Adrenal gland (tissue), 12 donors: ENCODE data around the gene NFRKB. TPM values are rescaled to one million over a fixed set of nuclear protein-coding genes. Genes with fewer than 3 reads are reported as not detected.

ENCODE experiments used
- DNase-seq, 7 donors: peaks; one replicate each; pipeline ENCODE4 v3.0.0-alpha.2; 2019 to 2020
- H3K27ac ChIP-seq, 5 donors: fragments of 200-600 bp; sonication (generic) in 4 of 5; 1 replicate in 3 of 5; 2 replicates in 2 of 5; pipeline versions ENCODE4 v1.5.1 to v1.8.0; 2016 to 2020; ENCODE audit warnings: mild to moderate bottlenecking in 1 of 5
- H3K27me3 ChIP-seq: fragments of 200-600 bp; 2 replicates; pipeline ENCODE4 v1.8.0; 2021
- H3K36me3 ChIP-seq, 2 donors: fragments of 200-600 bp; replicated peaks in 1 of 2; 1 replicate in 1 of 2; 2 replicates in 1 of 2; pipeline versions ENCODE4 v1.5.1 to v1.8.0; 2018 to 2022
- H3K4me1 ChIP-seq, 2 donors: fragments of 200-600 bp; replicated peaks in 1 of 2; 1 replicate in 1 of 2; 2 replicates in 1 of 2; pipeline versions ENCODE4 v1.5.1 to v1.8.0; 2018 to 2021
- H3K4me3 ChIP-seq, 4 donors: fragments of 200-600 bp; sonication (generic) in 3 of 4; one replicate each; pipeline ENCODE4 v1.5.1; 2016 to 2018
- H3K9me3 ChIP-seq, 3 donors: fragments of 200-600 bp; sonication (generic) in 1 of 3; replicated peaks in 1 of 3; 1 replicate in 2 of 3; 2 replicates in 1 of 3; pipeline versions ENCODE4 v1.5.1 to v1.8.0; 2016 to 2021
- POLR2A ChIP-seq, 2 donors: fragments of 450-650 bp; IDR thresholded peaks; one replicate each; pipeline ENCODE4 v1.6.1; 2017; ENCODE audit warnings: antibody characterized with exemption in 2 of 2, mild to moderate bottlenecking in 2 of 2, moderate library complexity in 1 of 2
- WGBS, 4 donors: extraction: QIAGEN DNeasy Blood & Tissue Kit in 2 of 4; methylation state at CpG; one replicate each; pipeline versions ENCODE4 v1.1.5 to v1.1.7; 2013 to 2017; 5-methylcytosine and 5-hydroxymethylcytosine counted together
- intact Hi-C, 2 donors: fragments of 100-400 bp; cut with DNase I; formaldehyde crosslinking; loops; one replicate each; pipeline versions ENCODE4 v1.14.1 to v1.15.0; 2022 to 2023
- polyA plus RNA-seq, 3 donors: library from polyadenylated mRNA; stranded (reverse); fragments of 200-250 nt in 2 of 3; fragments of 350-450 nt in 1 of 3; fragmentation: Illumina TruSeq in 1 of 3; extraction: RNeasy Lipid Tissue Mini Kit (QIAGEN cat#74804) in 1 of 3; gene quantifications; one replicate each; pipeline ENCODE4 v1.2.3, GENCODE V29; 2013 to 2014
- total RNA-seq, 9 donors: library from RNA; depleted of rRNA in 4 of 9; stranded (reverse); fragments of >200 nt in 4 of 9; fragments of 120-200 nt in 1 of 9; fragmentation: NEBNext Ultra II Directional in 1 of 9; extraction: Animal tissue kit (Norgen Biotek cat#: 25700) in 1 of 9; gene quantifications; one replicate each; pipeline versions ENCODE4 v1.1.0 to v1.2.4, GENCODE V29; 2013 to 2023
- TF ChIP-seq, protein P1 (sequence below), 6 experiments: fragments of 450-650 bp in 4 of 6; fragments of 200-600 bp in 2 of 6; sonication (generic) in 1 of 6; IDR thresholded peaks; 1 replicate in 5 of 6; 2 replicates in 1 of 6; pipeline versions ENCODE4 v1.5.1 to v1.8.0; 2016 to 2021; ENCODE audit warnings: antibody characterized with exemption in 6 of 6, mild to moderate bottlenecking in 2 of 6, moderate library complexity in 1 of 6
- donor health status: healthy with polysubstance abuse.
- donor health status: Bipolar disorder and iron deficiency.
- donor health status: DM: yes; HTN: yes; CAD: no.
- donor health status: DM: no; HTN: no; CAD: no.
- donor health status: DM: no; HTN: no; CAD: no.
- donor health status: DM: yes; HTN: yes; CAD: no.

Gene NFRKB
- total and polyA plus RNA-seq, 12 donors: 8.7 to 30.2 (median 21.0) TPM

DNA sequence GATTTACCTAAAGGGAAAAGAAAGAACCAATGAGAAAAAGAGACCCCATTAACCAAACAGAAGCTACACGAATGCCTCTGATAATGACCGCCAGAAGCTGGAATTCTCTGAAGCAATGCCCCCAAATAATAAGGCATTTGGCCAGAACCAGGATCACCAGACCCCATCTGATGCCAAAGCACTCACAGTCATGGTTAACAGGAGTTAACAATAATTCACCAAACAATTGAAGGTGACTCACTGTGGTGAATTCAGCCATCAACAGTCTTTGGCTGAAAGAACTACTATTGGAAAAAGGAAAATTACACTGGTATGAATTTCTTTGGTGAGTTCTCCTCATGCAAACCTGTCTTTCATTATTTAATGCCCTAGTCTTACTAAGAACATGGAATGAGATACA is 21.9 kb upstream of the NFRKB start:
- Histone ChIP-seq H3K4me1 (no peaks in the 10 kb centered on the region), H3K36me3 (peaks cover 0 to 40% of the 10 kb centered on the region in 2 donors), H3K4me3 (no peak overlapping the region), H3K27ac (no peak overlapping the region), H3K27me3 (no peaks in the 10 kb centered on the region), H3K9me3 (no peaks in the 10 kb centered on the region)
- no peak for DNase-seq
- TF ChIP-seq POLR2A (IDR thresholded peaks at IDR 0.05): no peak
- TF ChIP-seq, protein P1, sequence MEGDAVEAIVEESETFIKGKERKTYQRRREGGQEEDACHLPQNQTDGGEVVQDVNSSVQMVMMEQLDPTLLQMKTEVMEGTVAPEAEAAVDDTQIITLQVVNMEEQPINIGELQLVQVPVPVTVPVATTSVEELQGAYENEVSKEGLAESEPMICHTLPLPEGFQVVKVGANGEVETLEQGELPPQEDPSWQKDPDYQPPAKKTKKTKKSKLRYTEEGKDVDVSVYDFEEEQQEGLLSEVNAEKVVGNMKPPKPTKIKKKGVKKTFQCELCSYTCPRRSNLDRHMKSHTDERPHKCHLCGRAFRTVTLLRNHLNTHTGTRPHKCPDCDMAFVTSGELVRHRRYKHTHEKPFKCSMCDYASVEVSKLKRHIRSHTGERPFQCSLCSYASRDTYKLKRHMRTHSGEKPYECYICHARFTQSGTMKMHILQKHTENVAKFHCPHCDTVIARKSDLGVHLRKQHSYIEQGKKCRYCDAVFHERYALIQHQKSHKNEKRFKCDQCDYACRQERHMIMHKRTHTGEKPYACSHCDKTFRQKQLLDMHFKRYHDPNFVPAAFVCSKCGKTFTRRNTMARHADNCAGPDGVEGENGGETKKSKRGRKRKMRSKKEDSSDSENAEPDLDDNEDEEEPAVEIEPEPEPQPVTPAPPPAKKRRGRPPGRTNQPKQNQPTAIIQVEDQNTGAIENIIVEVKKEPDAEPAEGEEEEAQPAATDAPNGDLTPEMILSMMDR (IDR thresholded peaks at IDR 0.05): no peak
- 86 to 100% (median 92%) methylated on average over 2 of the region's 2 CpGs for WGBS, 4 donors
- intact Hi-C loops: no loop called here

DNA sequence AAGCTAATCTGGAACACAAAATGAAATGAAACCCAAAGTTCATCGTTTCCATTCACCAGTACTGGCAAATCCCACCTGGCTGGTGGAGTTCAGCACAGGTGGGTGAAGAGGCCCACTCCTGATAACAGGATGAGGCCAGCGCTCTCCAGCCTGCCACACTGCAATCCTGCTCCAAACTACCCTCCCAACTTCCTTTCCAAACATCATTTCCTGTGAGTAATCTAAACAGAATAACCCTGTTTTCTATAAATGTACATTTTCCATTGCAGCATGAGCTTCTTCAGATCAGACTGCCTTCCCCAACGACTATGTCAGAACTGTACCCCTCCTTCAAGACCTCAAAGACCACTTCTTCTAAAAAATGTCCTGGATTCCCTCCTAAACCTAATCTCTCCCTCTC is 15.9 kb upstream of the NFRKB start:
- DNase-seq: no peak
- 59 to 72% (median 65%) methylated on average over 3 of the region's 3 CpGs for WGBS, 4 donors
- TF ChIP-seq POLR2A (IDR thresholded peaks at IDR 0.05): no peak
- TF ChIP-seq, protein P1 (IDR thresholded peaks at IDR 0.05): no peak
- intact Hi-C loops: no loop called here
- no peaks in the 10 kb centered on the region for H3K4me1 ChIP-seq
- no peaks in the 10 kb centered on the region for H3K9me3 ChIP-seq
- H3K27me3 ChIP-seq: no peaks in the 10 kb centered on the region
- no peak overlapping the region for H3K4me3 ChIP-seq
- peaks cover 0 to 38% of the 10 kb centered on the region in 2 donors for H3K36me3 ChIP-seq
- no peak overlapping the region for H3K27ac ChIP-seq

DNA sequence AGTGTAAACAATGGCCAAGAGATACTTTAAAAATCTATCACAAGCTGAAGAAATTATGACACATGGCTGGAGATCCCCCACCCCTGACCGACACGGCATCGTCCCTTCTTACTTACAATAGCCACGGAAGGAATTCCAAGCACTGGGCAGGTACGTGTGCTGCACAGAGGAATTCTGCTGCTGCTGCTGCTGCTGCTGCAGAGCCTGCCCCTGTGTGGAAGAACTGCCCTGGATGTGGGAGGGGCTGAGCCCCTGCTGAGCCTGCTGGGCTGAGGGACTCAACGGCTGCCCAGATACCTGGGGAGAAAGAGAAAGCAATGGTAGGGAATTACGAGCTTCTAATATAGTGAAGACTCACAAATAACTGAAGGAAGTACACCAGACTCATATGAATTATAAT is 15.0 kb upstream of the NFRKB start:
- intact Hi-C loops: no loop called here
- no peaks in the 10 kb centered on the region for H3K27me3 ChIP-seq
- no peak overlapping the region for H3K27ac ChIP-seq
- no peaks in the 10 kb centered on the region for H3K9me3 ChIP-seq
- TF ChIP-seq POLR2A (IDR thresholded peaks at IDR 0.05): no peak
- TF ChIP-seq, protein P1 (IDR thresholded peaks at IDR 0.05): no peak
- no peak for DNase-seq
- WGBS, 4 donors: 88 to 96% (median 94%) methylated on average over 7 of the region's 7 CpGs
- H3K4me3 ChIP-seq: no peak overlapping the region
- H3K4me1 ChIP-seq: no peaks in the 10 kb centered on the region
- peaks cover 0 to 30% of the 10 kb centered on the region in 2 donors for H3K36me3 ChIP-seq

DNA sequence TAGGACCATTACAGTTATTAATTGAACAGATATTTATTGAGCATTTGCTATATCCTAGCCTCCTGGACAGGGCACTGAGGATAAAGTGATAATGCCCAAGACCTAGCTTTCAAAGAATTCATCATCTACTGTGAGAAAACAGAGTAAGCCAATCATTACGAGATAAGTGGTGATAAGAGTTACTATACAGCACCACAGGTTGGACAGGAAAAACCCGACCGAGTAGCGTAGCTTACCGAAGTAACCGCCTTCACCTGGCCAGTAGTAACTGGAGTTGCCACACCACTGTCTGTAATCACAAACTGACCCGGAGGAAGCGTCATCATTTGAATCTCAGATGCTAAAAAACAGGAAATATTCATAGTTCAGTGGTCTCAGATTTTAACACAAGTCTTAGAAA is 10.0 kb upstream of the NFRKB start:
- Histone ChIP-seq H3K4me3 (no peak overlapping the region), H3K9me3 (no peaks in the 10 kb centered on the region), H3K36me3 (peaks cover 0 to 14% of the 10 kb centered on the region in 2 donors), H3K4me1 (no peaks in the 10 kb centered on the region), H3K27ac (no peak overlapping the region), H3K27me3 (no peaks in the 10 kb centered on the region)
- intact Hi-C loops: no loop called here
- 94 to 97% (median 95%) methylated on average over 8 of the region's 8 CpGs for WGBS, 4 donors
- no peak for DNase-seq
- TF ChIP-seq, protein P1 (IDR thresholded peaks at IDR 0.05): no peak
- no peak for TF ChIP-seq POLR2A (IDR thresholded peaks at IDR 0.05)
